Mucosa of rectum (tissue), 2 donors: Measurements from ENCODE around the gene ZNF26.
"Not testable (repeated sequence)": the region's sequence is repeated elsewhere in the genome, so short reads cannot be mapped to it uniquely, and the experiment has no call there.

Source experiments
- H3K27ac ChIP-seq, 2 donors: one replicate each; pipeline ENCODE4 v1.7.0; 2013; ENCODE audit warnings: inconsistent platforms in 2 of 2, low read depth in 2 of 2, low read length in 2 of 2
- H3K27me3 ChIP-seq, 2 donors: one replicate each; pipeline ENCODE4 v1.7.0; 2013; ENCODE audit warnings: low read length in 2 of 2; ENCODE audit not compliant: control insufficient read depth in 2 of 2, insufficient read depth in 2 of 2
- H3K36me3 ChIP-seq, 2 donors: one replicate each; pipeline ENCODE4 v1.7.0; 2013; ENCODE audit warnings: low read length in 2 of 2; ENCODE audit not compliant: control insufficient read depth in 2 of 2, insufficient read depth in 2 of 2
- H3K4me1 ChIP-seq, 2 donors: one replicate each; pipeline ENCODE4 v1.7.0; 2013; ENCODE audit warnings: low read length in 2 of 2, mild to moderate bottlenecking in 1 of 2; ENCODE audit not compliant: control insufficient read depth in 2 of 2, insufficient read depth in 2 of 2
- H3K4me3 ChIP-seq, 2 donors: one replicate each; pipeline ENCODE4 v1.7.0; 2013; ENCODE audit warnings: low read length in 2 of 2
- H3K9ac ChIP-seq, 2 donors: one replicate each; pipeline ENCODE4 v1.7.0; 2013; ENCODE audit warnings: low read length in 2 of 2, low read depth in 1 of 2, mild to moderate bottlenecking in 1 of 2
- H3K9me3 ChIP-seq, 2 donors: one replicate each; pipeline ENCODE4 v1.7.0; 2013; ENCODE audit warnings: low read length in 2 of 2; ENCODE audit not compliant: control insufficient read depth in 2 of 2
- donor health status: healthy.
- donor health status: Normal muscosa, but diverticular disease.

Gene ZNF26, protein sequence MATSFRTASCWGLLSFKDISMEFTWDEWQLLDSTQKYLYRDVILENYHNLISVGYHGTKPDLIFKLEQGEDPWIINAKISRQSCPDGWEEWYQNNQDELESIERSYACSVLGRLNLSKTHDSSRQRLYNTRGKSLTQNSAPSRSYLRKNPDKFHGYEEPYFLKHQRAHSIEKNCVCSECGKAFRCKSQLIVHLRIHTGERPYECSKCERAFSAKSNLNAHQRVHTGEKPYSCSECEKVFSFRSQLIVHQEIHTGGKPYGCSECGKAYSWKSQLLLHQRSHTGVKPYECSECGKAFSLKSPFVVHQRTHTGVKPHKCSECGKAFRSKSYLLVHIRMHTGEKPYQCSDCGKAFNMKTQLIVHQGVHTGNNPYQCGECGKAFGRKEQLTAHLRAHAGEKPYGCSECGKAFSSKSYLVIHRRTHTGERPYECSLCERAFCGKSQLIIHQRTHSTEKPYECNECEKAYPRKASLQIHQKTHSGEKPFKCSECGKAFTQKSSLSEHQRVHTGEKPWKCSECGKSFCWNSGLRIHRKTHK

DNA sequence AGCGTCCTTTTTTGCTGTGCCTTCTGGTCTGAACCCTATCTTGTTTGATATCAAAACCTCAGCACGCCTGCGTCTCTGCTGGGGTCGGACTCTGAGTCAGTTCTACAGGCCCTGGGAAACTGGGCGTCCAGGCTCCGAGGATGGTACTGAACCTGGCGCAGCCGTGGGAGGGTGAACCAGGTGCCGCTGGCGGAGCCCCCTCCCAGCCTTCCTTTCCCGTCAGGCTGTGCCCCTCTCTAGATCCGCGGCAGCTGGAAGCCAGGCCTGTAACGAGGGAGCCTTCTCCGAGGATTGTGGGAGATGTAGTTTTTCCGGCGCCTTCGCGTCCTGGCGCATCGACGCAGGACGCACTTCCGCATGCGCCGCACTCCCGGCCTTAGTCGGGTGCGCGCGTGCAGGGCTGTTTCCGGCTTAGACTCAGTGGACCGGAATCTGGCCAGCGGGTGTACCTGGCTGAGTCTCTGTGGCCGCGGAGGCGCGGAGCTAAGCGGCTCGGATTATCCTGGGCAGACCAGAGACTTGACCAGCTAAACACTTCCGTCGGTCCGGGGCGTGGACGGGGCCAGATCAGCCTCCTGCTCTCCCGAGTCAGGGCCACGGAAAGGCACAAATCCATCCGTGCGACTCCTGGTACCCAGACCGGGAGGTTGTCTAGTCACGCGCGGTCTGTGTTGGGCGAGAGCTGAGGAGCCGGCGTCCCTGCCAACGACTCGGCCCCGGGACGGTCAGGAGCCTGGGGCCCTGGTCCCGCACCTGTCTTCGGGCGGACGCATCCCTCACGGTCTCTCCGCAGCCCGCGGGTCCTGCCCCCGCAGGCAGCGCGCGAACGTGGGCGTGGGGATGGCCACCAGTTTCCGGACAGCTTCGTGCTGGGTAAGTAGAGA lies at the start of gene ZNF26:
Gene ZNF26, plus strand, starts transcription at position 367 of the 884 bp plus-strand sequence. Its CDS starts 474 bp downstream, at position 841.
- H3K9me3 ChIP-seq = peaks cover 0 to 6% of the 10 kb centered on the region in 2 donors
- peak within 1 kb of the TSS; percentile 83 to 85 for H3K9ac ChIP-seq
- H3K4me3 ChIP-seq = peak within 1 kb of the TSS; percentile 97 to 100
- peaks cover 0 to 4% of the 10 kb centered on the region in 2 donors for H3K36me3 ChIP-seq
- H3K4me1 ChIP-seq = peaks cover 4 to 12% of the 10 kb centered on the region in 2 donors
- no peaks in the 10 kb centered on the region for H3K27me3 ChIP-seq
- H3K27ac ChIP-seq = peak within 1 kb of the TSS; percentile 80 to 83

DNA sequence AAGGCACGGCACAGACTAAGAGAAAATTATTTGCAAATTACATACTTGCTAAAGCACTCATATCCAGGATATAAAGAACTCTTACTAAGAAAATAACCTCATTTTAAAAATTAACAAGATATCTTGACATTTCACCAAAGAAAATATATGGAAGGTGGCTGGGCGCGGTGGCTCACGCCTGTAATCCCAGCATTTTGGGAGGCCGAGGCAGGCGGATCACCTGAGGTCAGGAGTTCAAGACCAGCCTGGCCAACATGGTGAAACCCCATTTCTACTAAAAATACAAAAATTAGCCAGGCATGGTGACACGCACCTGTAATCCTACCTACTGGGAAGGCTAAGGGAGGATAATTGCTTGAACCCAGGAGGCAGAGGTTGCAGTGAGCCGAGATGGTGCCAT lies 49.2 kb upstream of the ZNF26 start:
- H3K27ac ChIP-seq, H3K27me3 ChIP-seq, H3K4me3 ChIP-seq, H3K4me1 ChIP-seq, H3K9ac ChIP-seq: not testable (repeated sequence)
- peaks cover 35 to 37% of the 10 kb centered on the region in 2 donors for H3K9me3 ChIP-seq
- H3K36me3 ChIP-seq = peaks cover 16 to 19% of the 10 kb centered on the region in 2 donors

DNA sequence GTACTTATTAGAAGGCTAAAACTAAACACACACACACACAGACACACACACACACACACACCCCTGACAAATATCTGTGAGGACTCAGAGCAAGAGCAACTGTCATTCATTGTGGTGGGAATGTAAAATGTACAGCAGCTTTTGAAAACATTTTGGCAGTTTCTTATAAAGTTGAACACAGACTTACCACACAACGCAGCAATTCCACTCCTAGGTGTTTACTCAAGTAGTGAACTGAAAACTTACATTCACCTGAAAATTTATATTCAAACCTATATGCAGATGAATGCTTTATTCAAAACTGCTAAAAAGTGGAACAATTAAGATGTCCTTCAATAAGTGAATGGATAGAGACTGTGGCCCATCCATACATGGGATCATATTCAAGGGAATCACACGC lies 48.7 kb upstream of the ZNF26 start:
- Histone ChIP-seq H3K27ac (no peak overlapping the region), H3K4me1 (no peaks in the 10 kb centered on the region), H3K27me3 (no peaks in the 10 kb centered on the region), H3K36me3 (peaks cover 17% of the 10 kb centered on the region in 2 donors), H3K9me3 (peaks cover 37% of the 10 kb centered on the region in 2 donors), H3K4me3 (no peak overlapping the region), H3K9ac (no peak overlapping the region)

DNA sequence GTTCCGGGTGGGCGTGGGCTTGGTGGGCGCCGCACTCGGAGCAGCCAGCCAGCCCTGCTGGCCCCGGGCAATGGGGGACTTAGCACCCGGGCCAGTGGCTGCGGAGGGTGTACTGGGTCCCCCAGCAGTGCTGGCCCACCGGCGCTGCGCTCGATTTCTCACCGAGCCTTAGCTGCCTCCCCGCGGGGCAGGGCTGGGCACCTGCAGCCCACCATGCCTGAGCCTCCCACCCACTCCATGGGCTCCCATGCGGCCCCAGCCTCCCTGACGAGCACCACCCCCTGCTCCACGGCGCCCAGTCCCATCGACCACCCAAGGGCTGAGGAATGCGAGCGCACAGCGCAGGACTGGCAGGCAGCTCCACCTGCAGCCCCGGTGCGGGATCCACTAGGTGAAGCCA lies 47.4 kb upstream of the ZNF26 start:
- peaks cover 25 to 27% of the 10 kb centered on the region in 2 donors for H3K36me3 ChIP-seq
- peaks cover 33 to 36% of the 10 kb centered on the region in 2 donors for H3K9me3 ChIP-seq
- H3K4me1 ChIP-seq, H3K27ac ChIP-seq, H3K4me3 ChIP-seq, H3K9ac ChIP-seq, H3K27me3 ChIP-seq: not testable (repeated sequence)

DNA sequence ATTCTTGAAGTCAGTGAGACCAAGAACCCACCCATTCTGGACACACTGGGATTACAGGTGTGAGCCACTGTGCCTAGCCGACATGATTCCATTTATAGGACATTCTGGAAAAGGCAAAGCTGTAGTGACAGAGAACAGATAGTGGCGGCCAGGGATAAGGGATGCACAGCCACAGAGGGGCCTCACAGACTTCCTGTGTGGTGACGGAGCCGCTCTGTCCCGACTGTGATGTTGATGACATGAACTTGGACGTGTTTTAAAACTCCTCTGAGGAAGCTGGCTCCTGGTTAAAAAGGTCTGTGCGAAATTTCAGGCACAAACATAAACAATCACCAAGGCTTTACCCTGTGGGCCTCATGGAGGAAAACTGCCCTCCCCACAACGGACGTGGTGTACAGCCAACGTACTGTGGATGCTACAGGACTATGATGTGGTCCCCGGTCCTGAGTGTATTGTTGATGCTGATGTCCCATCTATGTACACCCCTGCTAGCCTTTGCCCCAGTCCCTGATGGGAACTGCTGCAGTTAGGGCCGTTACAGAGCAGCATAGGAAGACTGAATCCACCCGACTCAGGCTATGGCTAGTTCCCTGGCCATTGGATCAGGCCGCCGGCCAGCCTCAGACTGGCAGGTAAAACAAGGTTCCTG lies 46.0 kb upstream of the ZNF26 start:
- H3K36me3 ChIP-seq = peaks cover 38 to 41% of the 10 kb centered on the region in 2 donors
- no peak overlapping the region for H3K27ac ChIP-seq
- no peaks in the 10 kb centered on the region for H3K4me1 ChIP-seq
- H3K9me3 ChIP-seq = peaks cover 38 to 40% of the 10 kb centered on the region in 2 donors
- H3K9ac ChIP-seq = no peak overlapping the region
- no peak overlapping the region for H3K4me3 ChIP-seq
- H3K27me3 ChIP-seq = no peaks in the 10 kb centered on the region

DNA sequence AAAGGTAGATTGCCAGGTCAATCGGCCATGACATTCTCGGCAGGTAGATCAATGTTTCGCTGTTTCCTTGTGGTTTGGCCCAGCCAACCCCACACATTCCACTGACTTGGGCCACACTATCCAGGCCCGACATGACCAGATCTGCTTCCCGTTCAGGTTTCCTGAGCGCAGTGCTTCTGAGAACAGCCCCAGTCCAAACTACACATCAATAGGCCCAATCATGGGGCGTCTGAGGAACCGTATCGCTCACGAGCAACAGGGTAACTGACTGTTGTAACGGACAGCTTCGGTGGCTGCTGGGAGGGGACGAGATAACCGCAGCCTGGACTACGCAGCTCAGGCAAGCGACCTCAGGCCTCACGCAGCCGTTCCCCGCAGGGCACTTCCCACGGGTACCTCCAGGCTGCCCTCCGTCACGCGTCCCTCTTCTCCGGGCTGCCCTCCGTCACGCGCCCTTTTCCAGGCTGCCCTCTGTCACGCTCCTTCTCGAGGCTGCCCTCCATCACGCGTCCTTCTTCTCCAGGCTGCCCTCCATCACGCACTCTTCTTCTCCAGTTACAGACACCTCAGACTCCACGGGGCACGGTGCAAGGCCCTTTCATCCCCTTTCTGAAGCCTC lies 44.7 kb upstream of the ZNF26 start:
- Histone ChIP-seq H3K4me1 (no peaks in the 10 kb centered on the region), H3K27ac (no peak overlapping the region), H3K9me3 (peaks cover 40 to 49% of the 10 kb centered on the region in 2 donors), H3K4me3 (no peak overlapping the region), H3K27me3 (no peaks in the 10 kb centered on the region), H3K36me3 (peaks cover 45 to 52% of the 10 kb centered on the region in 2 donors), H3K9ac (no peak overlapping the region)

DNA sequence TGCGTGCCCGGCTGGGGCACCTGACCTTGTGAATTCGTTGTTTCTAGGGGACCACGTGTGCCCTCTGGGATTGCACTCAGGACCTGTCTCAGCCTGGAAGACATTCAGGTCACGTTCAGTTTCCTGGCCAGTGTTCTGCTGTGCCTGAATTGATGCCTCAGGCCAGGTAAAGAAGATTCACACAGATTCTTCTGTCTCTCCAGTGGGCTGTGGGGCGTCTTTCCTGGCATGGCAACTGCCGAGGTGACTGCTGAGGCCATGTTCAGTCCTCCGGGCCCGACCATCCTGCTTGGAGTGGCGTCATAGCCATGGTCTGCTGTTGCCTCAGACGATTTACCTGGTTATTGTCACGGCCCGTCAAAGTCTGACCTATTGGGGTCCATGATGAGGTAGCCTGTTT lies 43.6 kb upstream of the ZNF26 start:
- Histone ChIP-seq H3K27ac (no peak overlapping the region), H3K9ac (no peak overlapping the region), H3K4me3 (no peak overlapping the region), H3K9me3 (peaks cover 40 to 53% of the 10 kb centered on the region in 2 donors), H3K4me1 (no peaks in the 10 kb centered on the region), H3K36me3 (peaks cover 45 to 53% of the 10 kb centered on the region in 2 donors), H3K27me3 (no peaks in the 10 kb centered on the region)

DNA sequence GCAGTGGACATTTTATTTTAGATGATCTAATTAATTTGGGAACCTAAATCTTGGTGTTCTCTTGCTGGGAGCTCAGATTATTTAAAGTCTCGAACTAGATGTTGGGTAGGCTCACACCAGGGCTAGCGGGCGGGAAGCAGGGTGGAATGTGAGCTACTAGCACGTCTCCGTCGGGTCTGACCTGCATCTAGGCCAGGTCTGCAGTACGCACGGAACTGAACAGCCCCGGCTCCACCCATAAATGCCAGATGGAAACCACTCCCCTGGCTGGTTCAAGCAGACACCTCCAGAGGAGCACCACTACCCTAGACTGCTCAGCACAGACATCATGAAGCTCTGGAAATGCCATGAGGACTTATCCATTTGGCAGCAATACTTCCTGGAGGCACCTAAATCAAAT lies 40.4 kb upstream of the ZNF26 start:
- Histone ChIP-seq H3K9me3 (peaks cover 57 to 75% of the 10 kb centered on the region in 2 donors), H3K27me3 (no peaks in the 10 kb centered on the region), H3K27ac (no peak overlapping the region), H3K36me3 (peaks cover 71 to 76% of the 10 kb centered on the region in 2 donors), H3K4me3 (no peak overlapping the region), H3K4me1 (no peaks in the 10 kb centered on the region), H3K9ac (no peak overlapping the region)

DNA sequence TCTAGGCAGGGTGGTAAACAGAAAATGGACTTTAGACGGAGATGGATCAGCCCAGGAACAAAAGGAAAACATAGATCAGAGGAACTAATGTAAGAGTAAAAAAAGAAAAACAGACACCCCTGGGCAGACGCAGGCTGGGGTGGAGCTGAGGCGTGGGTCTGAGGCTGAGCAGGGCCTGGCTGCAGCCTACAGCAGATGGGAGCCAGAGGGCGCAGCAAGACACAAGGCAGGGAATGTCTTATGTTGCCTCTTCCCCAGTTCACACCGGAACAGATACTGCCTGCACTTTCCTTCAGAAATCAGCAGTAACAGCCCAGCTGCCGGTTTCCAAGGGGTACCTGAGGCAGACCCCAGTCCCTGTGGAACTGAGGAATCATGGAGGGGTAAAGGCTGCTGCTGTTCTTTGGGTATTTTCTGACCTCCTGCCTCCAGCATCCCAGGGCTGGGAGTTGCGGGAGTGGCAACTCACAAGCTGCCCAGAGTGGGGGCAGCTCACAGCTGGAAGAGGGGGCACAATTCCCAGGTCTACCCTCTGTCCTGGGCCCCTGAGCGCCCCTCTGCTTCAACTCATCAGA lies 39.8 kb upstream of the ZNF26 start:
- H3K4me1 ChIP-seq = no peaks in the 10 kb centered on the region
- H3K27ac ChIP-seq = no peak overlapping the region
- H3K9ac ChIP-seq = no peak overlapping the region
- peaks cover 69 to 74% of the 10 kb centered on the region in 2 donors for H3K36me3 ChIP-seq
- H3K9me3 ChIP-seq = peaks cover 57 to 75% of the 10 kb centered on the region in 2 donors
- no peaks in the 10 kb centered on the region for H3K27me3 ChIP-seq
- H3K4me3 ChIP-seq = no peak overlapping the region
